Thyroid gland (tissue), 4 donors: ENCODE results near the gene FAM171A1.

Experiments used
- CTCF ChIP-seq, 6 experiments: fragments of 200-600 bp in 3 of 6; fragments of 450-650 bp in 3 of 6; sonication (generic) in 3 of 6; IDR thresholded peaks; one replicate each; pipeline ENCODE4 v1.5.1; 2016 to 2019; ENCODE audit warnings: antibody characterized with exemption in 6 of 6, mild to moderate bottlenecking in 2 of 6, inconsistent platforms in 1 of 6, moderate library complexity in 1 of 6
- POLR2A ChIP-seq, 2 donors: fragments of 450-650 bp; IDR thresholded peaks; one replicate each; pipeline ENCODE4 v1.6.1; 2017; ENCODE audit warnings: antibody characterized with exemption in 2 of 2, mild to moderate bottlenecking in 2 of 2, moderate library complexity in 1 of 2

- TF ChIP-seq CTCF (IDR thresholded peaks at IDR 0.05) (no peak), POLR2A (IDR thresholded peaks at IDR 0.05) (no peak)
Observed at GRCh38 chr10:15364001-15364400, 7.1 kb downstream of the FAM171A1 start.
